Right lung (tissue), 5 donors: ENCODE measurements around the gene SORCS2. TPM values are rescaled to one million over a fixed set of nuclear protein-coding genes. Genes with fewer than 3 reads are reported as not detected.

Source experiments
- DNase-seq, 2 donors: peaks; one replicate each; pipeline ENCODE4 v3.0.0-alpha.2; 2013
- polyA plus RNA-seq, 5 donors: library from polyadenylated mRNA; unstranded; fragments of 120-200 nt; gene quantifications; one replicate each; pipeline versions ENCODE4 v1.2.1 to v1.2.3, GENCODE V29; 2013; ENCODE audit warnings: inconsistent platforms in 1 of 5, low replicate concordance in 1 of 5; ENCODE audit not compliant: insufficient read length in 5 of 5, insufficient read depth in 1 of 5

The SORCS2 gene
- polyA plus RNA-seq, 5 donors: 4.8 to 8.6 (median 5.8) TPM

DNA sequence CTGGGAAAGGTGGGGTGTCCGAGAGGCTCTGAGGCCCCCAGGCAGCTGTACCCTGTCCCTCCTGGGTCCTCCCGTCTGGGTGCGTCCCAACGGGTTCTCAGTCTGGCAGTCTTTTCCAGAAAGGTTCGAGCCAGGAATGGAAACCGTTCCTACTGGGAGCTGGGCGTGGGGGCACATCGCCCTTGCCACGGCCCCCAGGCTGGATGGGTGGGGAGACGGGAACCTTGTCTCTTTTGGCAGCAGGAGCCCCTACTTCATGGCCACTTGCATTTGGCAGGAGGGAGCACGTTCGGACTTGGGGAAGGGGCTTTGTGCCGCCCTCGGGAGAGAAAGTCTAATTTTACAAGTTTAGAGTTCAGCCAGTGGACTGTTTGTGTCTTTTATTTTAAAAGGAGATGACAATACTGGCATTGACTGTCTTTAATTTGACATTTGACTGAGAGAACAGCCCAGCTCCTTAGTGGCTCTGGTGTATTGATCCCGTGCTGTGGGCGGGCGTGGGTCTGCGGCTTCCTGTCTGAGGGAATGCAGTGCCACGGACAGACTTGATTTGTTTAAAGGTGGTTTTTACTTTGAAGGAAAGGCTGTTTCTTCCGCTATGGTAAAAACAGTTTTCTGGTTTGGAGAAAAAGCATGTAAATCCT is 95.1 kb downstream of the SORCS2 start:
- DNase-seq: no peak

DNA sequence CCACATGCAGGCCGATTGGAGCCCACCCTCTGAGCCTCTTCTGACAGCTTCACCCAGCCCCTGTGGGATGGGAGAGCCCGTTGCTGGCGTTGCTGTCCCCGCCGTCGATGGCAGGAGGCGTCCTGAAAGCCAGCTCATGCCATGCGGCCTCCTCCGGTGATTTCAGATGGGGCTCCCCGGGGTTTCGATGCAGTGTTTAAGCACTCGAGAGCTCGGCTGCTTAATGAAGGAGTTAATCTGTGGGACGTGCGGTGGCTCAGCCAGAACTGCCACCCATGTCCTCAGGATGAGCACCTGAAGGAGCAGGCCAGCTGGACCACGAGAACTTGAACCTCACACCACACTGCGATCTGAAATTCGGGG is 95.6 kb downstream of the SORCS2 start:
- no peak for DNase-seq

- no peak for DNase-seq
Observed at GRCh38 chr4:7288751-7289523, 96.6 kb downstream of the SORCS2 start.

GRCh38 chr4:7289589-7289988 is 97.3 kb downstream of the SORCS2 start:
- no peak for DNase-seq

DNA sequence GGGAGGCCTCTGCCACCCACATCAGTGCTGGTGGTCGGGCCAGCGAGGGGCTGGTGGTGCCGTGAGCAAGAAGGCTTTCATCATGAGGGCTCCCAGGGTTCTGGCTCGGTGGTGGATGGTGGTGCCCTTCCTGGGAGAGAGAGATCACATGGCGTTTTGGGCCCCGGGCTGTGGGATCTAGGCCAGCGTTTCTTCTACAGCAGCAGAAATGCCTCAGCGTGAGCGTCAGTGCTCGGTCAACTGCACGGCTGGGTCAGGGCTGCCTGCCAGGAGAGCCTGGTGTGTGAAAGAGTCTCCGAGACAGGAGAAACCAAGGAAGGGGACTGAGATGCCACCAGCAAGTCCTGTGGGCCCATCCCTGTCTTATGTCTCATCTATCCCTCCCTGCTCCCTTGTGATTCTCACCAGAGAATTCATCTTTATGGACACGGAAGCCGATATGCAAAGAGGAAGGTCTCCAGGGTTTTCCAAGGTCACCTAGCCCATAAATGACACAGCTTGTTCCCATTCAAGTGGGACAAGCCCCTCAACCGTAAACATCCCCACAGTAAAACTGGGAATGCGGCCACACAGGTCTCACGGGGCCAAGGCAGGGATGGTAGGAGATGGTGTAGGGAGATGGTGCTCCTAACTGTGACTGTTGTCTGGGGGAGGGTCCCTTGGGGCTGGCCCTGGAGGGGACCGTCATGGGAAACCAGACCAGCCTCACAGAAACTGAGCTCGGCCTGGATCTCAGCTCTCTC is 99.2 kb downstream of the SORCS2 start:
- no peak for DNase-seq

DNA sequence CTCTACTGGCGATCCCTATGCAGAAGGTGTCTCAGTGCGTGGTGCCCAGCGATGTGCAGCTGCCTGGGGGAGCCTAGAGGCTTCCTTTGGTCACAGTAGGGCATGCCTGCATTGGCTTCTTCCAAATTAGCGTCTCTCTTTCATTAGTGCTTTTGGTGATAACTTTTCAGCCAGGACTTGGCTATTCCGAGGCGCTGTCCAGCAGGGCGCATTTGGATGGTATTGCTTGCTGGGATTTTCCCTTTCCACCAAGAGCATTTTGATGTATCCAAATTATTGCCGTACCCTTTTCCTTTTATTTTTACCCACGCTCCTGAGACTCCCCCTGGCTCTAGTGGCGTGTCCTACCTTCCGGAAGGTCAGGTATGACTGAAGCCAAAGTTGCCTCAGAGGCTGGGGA is 101.4 kb downstream of the SORCS2 start:
- no peak for DNase-seq

- no peak for DNase-seq
Observed at GRCh38 chr4:7294176-7294756, 101.9 kb downstream of the SORCS2 start.

- no peak for DNase-seq
Observed at GRCh38 chr4:7295197-7295910, 103.0 kb downstream of the SORCS2 start.

DNA sequence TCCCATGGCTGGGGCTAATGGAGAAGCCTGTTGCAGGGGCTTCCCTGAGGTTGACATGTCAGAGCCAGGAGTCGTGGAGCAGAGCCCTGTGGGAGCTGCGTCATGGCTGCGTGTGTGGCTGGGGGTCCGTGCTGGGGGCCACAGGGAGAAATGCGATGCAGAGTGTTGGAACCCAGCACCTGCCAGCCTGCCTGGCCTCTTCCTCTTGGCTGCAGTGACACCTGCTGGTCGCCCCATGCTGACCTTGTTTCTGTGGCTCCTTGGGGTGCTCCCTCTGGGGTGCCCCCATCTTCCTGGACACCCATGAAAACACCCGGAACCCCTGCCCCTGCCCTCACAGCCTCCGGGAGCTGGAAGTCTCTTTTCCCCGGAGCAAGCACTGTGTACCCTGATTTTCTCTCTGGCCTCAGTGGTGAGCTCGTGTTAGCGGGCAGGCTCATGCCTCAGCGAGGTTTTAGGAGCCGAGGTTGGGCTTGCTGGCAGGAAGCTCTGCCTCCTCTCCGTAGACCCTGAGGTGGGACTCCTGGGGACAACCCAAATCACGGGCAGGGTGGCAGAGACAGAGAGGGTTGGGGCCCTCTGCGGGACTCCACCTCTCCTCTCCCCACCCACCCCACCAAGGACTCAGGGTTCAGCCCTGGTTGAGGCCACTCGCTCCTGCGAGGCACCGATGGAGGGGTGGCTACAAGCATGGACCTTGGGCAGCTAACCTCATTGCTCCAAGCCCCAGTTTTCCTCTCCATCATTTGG is 103.7 kb downstream of the SORCS2 start:
- DNase-seq: no peak

DNA sequence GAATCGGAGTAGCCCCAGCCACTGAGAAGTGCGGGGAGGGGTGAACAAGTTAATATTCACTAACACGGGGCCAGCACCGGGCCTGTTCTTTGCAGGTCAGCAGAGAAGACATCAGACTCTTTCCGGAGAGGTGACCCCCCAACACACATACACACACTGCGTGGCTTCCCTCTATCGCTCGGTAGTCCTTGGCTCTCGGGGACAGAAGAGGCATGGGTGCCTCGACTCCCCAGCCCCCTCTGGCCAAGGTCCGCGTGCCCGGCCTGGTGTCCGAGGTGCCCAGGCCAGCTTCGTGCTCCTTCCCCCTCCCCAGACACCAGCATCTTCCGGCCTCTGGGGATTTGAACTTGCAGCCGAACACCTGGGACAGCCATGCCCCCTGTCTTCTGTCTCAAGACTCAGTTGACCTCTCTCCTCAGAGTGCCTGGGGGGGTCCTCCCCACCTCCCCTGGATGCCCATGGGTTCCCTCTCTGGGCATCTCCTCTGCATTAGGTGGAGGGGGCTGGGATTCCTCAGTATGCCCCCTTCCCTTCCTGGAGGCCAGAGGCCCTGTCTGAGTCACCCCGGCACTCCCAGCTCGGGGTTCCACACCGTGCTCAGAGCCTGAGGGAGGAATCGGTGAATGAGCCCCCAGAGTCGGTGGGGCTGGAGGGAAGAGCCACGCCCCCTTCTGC is 104.5 kb downstream of the SORCS2 start:
- DNase-seq: no peak

DNA sequence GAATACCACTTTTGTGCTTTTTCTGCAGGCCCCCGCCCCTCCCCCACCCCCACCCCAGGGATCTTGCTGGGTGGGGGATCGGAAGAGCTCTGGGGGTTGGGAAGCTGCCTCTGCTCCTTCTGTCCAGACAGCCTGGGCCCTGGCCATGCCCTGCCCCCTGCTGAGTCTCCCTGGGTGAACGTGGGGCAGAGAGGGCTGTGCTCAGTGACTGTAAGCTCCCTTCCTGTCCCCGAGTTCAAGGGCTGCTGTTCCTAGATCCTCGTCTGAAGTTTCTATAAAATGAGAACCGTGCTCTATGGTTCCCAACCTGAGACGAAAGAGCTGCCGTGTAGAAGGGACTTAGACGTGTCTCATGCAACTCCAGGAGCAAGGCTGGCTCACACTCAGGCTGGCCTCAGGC is 105.0 kb downstream of the SORCS2 start:
- no peak for DNase-seq

DNA sequence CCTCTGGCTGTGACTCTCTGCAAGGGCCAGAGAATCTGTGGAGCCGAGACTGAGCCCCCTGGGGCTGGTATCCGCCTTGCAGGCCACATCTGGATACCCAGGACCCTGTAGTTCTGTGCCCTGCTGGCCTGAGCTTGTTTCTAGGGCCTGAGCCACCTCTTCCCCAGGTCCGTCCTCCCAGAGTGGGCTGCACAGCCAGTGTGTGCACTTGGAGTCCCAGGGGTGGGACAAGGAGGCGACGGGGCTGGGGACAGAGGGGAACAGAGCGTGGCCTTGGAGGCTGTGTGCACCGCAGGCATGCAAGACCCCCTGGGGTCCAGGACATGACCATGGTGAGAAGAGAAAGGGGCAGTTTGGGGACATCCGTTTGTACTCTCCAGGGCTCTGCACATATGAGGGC is 105.5 kb downstream of the SORCS2 start:
- no peak for DNase-seq

- no peak for DNase-seq
Observed at GRCh38 chr4:7298619-7299009, 106.3 kb downstream of the SORCS2 start.

DNA sequence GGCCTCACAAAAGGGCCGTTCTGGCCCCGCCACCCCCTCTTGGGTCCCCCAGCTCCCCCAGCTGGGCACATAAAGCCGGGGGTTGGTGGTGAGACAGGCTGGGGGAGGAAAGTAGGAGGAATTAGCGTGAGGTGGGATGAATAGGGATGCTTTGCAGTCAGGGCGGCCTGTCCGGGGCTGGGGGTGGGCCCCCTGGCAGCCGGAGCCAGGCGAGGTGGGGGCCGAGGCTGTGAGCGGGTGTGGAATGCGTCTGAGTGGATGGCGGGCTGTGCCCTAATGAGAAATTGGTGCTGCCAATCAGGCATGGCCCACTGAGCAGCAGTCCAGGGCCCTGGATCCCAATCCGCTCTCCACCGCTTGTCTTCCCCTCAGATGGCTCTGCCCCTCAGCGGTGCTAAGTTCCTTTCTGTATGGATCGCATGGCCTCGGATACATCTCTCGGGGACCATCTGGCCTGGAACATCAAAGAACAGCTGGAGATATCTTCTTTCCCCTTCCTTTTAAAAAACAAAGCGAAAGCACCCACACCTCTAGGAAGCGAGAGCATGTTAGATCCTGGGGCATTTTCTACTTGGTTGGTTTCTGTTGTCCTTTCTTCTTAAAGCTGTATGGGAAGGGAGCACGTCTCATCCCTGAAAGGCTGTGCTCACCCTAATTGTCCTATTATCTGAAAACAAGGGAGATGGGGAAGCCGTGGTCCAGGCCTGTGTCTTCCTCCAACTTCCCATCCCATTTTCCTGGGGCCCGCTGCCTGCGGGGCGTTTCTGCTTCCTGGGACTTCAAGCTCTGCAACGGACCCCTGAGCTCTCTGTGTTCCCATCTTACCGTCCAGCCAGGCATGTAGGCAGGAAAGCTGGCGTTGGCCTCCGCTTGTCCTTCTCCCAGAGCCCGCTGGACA is 106.9 kb downstream of the SORCS2 start:
- no peak for DNase-seq

GRCh38 chr4:7299908-7300710 is 107.8 kb downstream of the SORCS2 start:
- no peak for DNase-seq

DNA sequence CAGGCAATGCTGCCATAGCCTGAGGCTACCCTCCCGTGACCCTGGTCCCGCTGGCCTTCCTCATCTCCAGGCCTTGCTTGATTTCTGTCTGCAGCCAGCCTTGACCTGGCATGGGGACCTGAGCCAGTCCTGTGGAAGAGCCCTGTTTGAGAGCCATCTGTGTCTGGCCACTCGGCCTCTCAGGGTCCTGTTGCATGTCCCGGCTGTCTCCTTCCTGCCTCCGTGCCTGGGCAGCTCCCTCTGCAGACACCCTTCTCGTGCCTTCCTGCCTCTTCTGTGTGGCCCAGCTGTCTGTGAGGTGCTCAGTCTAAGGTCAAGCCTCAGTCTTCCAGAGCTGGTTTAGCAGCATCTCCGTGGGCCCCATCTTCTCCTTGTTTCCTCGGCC is 108.4 kb downstream of the SORCS2 start:
- no peak for DNase-seq

DNA sequence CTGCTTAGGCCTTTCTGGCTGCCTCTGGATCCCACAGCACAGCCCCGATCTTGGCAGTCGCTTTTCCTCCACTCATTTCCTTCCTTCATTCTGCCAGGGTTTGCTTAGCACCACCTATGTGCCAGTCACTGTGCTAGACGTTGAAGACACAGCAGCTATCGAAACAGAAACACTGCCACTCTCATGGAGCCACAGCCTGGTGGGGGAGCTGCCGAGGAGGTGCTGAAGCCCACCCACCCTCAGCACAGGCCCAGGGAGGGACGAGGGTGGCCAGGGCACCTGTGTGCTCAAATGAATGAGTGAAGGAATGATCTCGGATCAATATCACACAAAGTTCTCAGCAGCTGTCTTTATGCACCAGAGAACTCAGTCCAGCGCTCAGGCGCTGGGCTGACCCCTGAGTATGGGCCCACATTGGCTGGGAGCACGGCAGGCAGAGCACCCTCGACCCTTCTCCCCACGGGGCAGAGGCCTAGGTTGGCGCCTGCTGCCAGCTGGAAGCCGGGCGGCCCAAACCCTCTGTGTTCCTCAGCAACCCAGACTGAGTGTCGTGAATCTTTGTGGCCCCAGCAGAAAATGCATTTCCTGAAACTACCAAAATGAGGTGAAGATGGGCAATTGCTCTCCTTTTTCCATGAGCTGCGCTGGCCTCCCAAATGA is 108.9 kb downstream of the SORCS2 start:
- no peak for DNase-seq
